Lung (tissue), 12 donors: ENCODE data around the gene SPATS2. TPM values are rescaled to one million over a fixed set of nuclear protein-coding genes. Genes with fewer than 3 reads are reported as not detected.

ENCODE experiments used
- ATAC-seq: fragments of 200-7000 bp; cut with Tn5 transposase; one replicate; pipeline ENCODE4 v1.9.1; 2020; ENCODE audit warnings: moderate number of reproducible peaks; ENCODE audit not compliant: insufficient read depth, low FRiP score
- DNase-seq, 3 donors: peaks; one replicate each; pipeline ENCODE4 v3.0.0-alpha.2; 2013 to 2017
- H3K27ac ChIP-seq, 2 donors: one replicate each; pipeline ENCODE4 v1.5.1; 2013; ENCODE audit warnings: mild to moderate bottlenecking in 2 of 2, moderate library complexity in 2 of 2, control low read depth in 1 of 2, inconsistent platforms in 1 of 2, low read depth in 1 of 2, low read length in 1 of 2
- H3K27me3 ChIP-seq, 3 donors: one replicate each; pipeline ENCODE4 v1.5.1; 2013; ENCODE audit warnings: low read length in 2 of 3; ENCODE audit not compliant: control insufficient read depth in 3 of 3, insufficient read depth in 3 of 3
- H3K36me3 ChIP-seq, 4 donors: one replicate each; pipeline ENCODE4 v1.5.1; 2013; ENCODE audit warnings: low read length in 4 of 4, mild to moderate bottlenecking in 1 of 4, moderate library complexity in 1 of 4; ENCODE audit not compliant: control insufficient read depth in 4 of 4, insufficient read depth in 4 of 4
- H3K4me1 ChIP-seq, 5 donors: one replicate each; pipeline ENCODE4 v1.5.1; 2013; ENCODE audit warnings: low read length in 5 of 5, mild to moderate bottlenecking in 2 of 5, moderate library complexity in 1 of 5; ENCODE audit not compliant: control insufficient read depth in 5 of 5, insufficient read depth in 5 of 5
- H3K4me3 ChIP-seq: one replicate; pipeline ENCODE4 v1.5.1; 2013; ENCODE audit warnings: mild to moderate bottlenecking, control low read depth, moderate library complexity
- H3K9ac ChIP-seq, 2 donors: one replicate each; pipeline ENCODE4 v1.5.1; 2013; ENCODE audit warnings: low read length in 2 of 2, control low read depth in 1 of 2; ENCODE audit not compliant: insufficient read depth in 1 of 2
- H3K9me3 ChIP-seq, 4 donors: one replicate each; pipeline ENCODE4 v1.5.1; 2013; ENCODE audit warnings: low read length in 3 of 4, mild to moderate bottlenecking in 1 of 4, moderate library complexity in 1 of 4; ENCODE audit not compliant: control insufficient read depth in 4 of 4, insufficient read depth in 3 of 4
- CTCF ChIP-seq: IDR thresholded peaks from 2 replicates; pipeline ENCODE4 v1.5.1; 2012; ENCODE audit warnings: mild to moderate bottlenecking; ENCODE audit errors: control extremely low read depth, extremely low read depth
- WGBS, 2 donors: extraction: QIAGEN DNeasy Blood & Tissue Kit; methylation state at CpG; one replicate each; pipeline ENCODE4 v1.1.7; 2013; 5-methylcytosine and 5-hydroxymethylcytosine counted together
- polyA plus RNA-seq, 2 donors: library from polyadenylated mRNA; stranded (reverse); fragments of 200-250 nt; gene quantifications; one replicate each; pipeline ENCODE4 v1.2.1, GENCODE V29; 2013
- total RNA-seq, 2 donors: library from RNA; depleted of rRNA in 1 of 2; stranded (reverse); fragments of >200 nt in 1 of 2; gene quantifications; one replicate each; pipeline ENCODE4 v1.2.1, GENCODE V29; 2014 to 2021
- donor health status: control.
- donor health status: control.
- donor health status: Bipolar disorder and iron deficiency.
- donor health status: healthy.
- donor health status: DM: yes; HTN: yes; CAD: no.

SPATS2 gene
- total and polyA plus RNA-seq, 4 donors, result 6.6 to 48.8 (median 10.0) TPM

GRCh38 chr12:49548822-49549648 lies 181.8 kb downstream of the SPATS2 start:
- no peak overlapping the region for H3K4me3 ChIP-seq
- H3K4me1 ChIP-seq, result peaks cover 0 to 14% (median 7%) of the 10 kb centered on the region in 5 donors
- ATAC-seq, result no peak
- H3K27me3 ChIP-seq, result peaks cover 0 to 29% (median 16%) of the 10 kb centered on the region in 3 donors
- peak; percentile 66 to 74 (median 73) for DNase-seq
- H3K9me3 ChIP-seq, result no peaks in the 10 kb centered on the region
- H3K27ac ChIP-seq, result no peak overlapping the region
- H3K9ac ChIP-seq, result peak overlapping the region; percentile 28 to 34
- no peaks in the 10 kb centered on the region for H3K36me3 ChIP-seq
- TF ChIP-seq CTCF, result no peak
- 11 to 13% methylated on average over 65 to 70 of the region's 70 CpGs for WGBS, 2 donors

GRCh38 chr12:49549735-49550692 lies 182.8 kb downstream of the SPATS2 start:
- Histone ChIP-seq H3K9ac (peak overlapping the region in 1 of 2 donors; percentile 28), H3K4me3 (no peak overlapping the region), H3K27ac (no peak overlapping the region), H3K4me1 (peaks cover 0 to 14% (median 7%) of the 10 kb centered on the region in 5 donors), H3K27me3 (peaks cover 0 to 19% (median 7%) of the 10 kb centered on the region in 3 donors), H3K36me3 (no peaks in the 10 kb centered on the region), H3K9me3 (no peaks in the 10 kb centered on the region)
- no peak for TF ChIP-seq CTCF
- no peak for DNase-seq
- 91 to 96% methylated on average over 28 of the region's 28 CpGs for WGBS, 2 donors
- ATAC-seq, result no peak

GRCh38 chr12:49550693-49551252 lies 183.5 kb downstream of the SPATS2 start:
- TF ChIP-seq CTCF, result no peak
- Histone ChIP-seq H3K27ac (no peak overlapping the region), H3K9ac (no peak overlapping the region), H3K4me1 (peaks cover 0 to 14% (median 7%) of the 10 kb centered on the region in 5 donors), H3K4me3 (no peak overlapping the region), H3K9me3 (no peaks in the 10 kb centered on the region), H3K36me3 (no peaks in the 10 kb centered on the region), H3K27me3 (peaks cover 0 to 15% (median 5%) of the 10 kb centered on the region in 3 donors)
- 84% methylated on average over 6 of the region's 6 CpGs for WGBS, 2 donors
- no peak for ATAC-seq
- DNase-seq, result no peak
